Lower lobe of right lung (tissue), 2 donors: ENCODE measurements around the gene MAPT. TPM values are rescaled to one million over a fixed set of nuclear protein-coding genes. Genes with fewer than 3 reads are reported as not detected.

Source experiments
- ATAC-seq, 2 donors: fragments of 200-7000 bp; cut with Tn5 transposase; one replicate each; pipeline ENCODE4 v1.9.1; 2020 to 2022; ENCODE audit warnings: mild to moderate bottlenecking in 2 of 2, moderate library complexity in 2 of 2
- DNase-seq: peaks from one replicate; pipeline ENCODE4 v3.0.0-alpha.2; 2020
- H3K27ac ChIP-seq: fragments of 200-600 bp; one replicate; pipeline ENCODE4 v1.8.0; 2022
- H3K27me3 ChIP-seq: fragments of 200-600 bp; one replicate; pipeline ENCODE4 v1.8.0; 2022; ENCODE audit warnings: low read depth
- H3K36me3 ChIP-seq: fragments of 200-600 bp; one replicate; pipeline ENCODE4 v1.8.0; 2022; ENCODE audit warnings: mild to moderate bottlenecking
- H3K4me1 ChIP-seq: fragments of 200-600 bp; one replicate; pipeline ENCODE4 v1.8.0; 2022
- H3K4me3 ChIP-seq: fragments of 200-600 bp; one replicate; pipeline ENCODE4 v1.8.0; 2022; ENCODE audit warnings: mild to moderate bottlenecking
- H3K9me3 ChIP-seq: fragments of 200-600 bp; one replicate; pipeline ENCODE4 v1.8.0; 2022
- CTCF ChIP-seq: fragments of 200-600 bp; IDR thresholded peaks from one replicate; pipeline ENCODE4 v1.8.0; 2022; ENCODE audit warnings: antibody characterized with exemption, mild to moderate bottlenecking
- intact Hi-C: fragments of 100-400 bp; cut with DNase I; formaldehyde crosslinking; loops from one replicate; pipeline ENCODE4 v1.11.0; 2022
- total RNA-seq: library from RNA; stranded (reverse); fragmentation: NEBNext Ultra II Directional; extraction: Animal tissue kit (Norgen Biotek cat#: 25700); gene quantifications from one replicate; pipeline ENCODE4 v1.2.1, GENCODE V29; 2021
- donor health status: DM: no; HTN: yes; CAD: no; lungs with severe emphysema.

Gene MAPT
- total RNA-seq, 1 donor from 2014 or later: 5.5 TPM

- Histone ChIP-seq H3K9me3 (no peaks in the 10 kb centered on the region), H3K27me3 (peaks cover 26% of the 10 kb centered on the region), H3K36me3 (no peaks in the 10 kb centered on the region), H3K4me1 (no peaks in the 10 kb centered on the region), H3K27ac (no peak overlapping the region), H3K4me3 (no peak overlapping the region)
- intact Hi-C loops: no loop called here
- TF ChIP-seq CTCF: no peak
- ATAC-seq: no peak
- DNase-seq: no peak
These were observed 24.5 kb upstream of the MAPT start for GRCh38 chr17:45869676-45870341.

- Histone ChIP-seq H3K27ac (no peak overlapping the region), H3K9me3 (no peaks in the 10 kb centered on the region), H3K27me3 (peaks cover 24% of the 10 kb centered on the region), H3K4me1 (no peaks in the 10 kb centered on the region), H3K36me3 (no peaks in the 10 kb centered on the region), H3K4me3 (no peak overlapping the region)
- ATAC-seq: no peak
- intact Hi-C loops: no loop called here
- TF ChIP-seq CTCF: no peak
- no peak for DNase-seq
These were observed 23.9 kb upstream of the MAPT start for GRCh38 chr17:45870342-45870974.

GRCh38 chr17:45871718-45872117, 22.6 kb upstream of the MAPT start:
- Histone ChIP-seq H3K4me1 (no peaks in the 10 kb centered on the region), H3K9me3 (no peaks in the 10 kb centered on the region), H3K27me3 (peaks cover 24% of the 10 kb centered on the region), H3K27ac (no peak overlapping the region), H3K36me3 (no peaks in the 10 kb centered on the region), H3K4me3 (no peak overlapping the region)
- intact Hi-C loops: no loop called here
- no peak for TF ChIP-seq CTCF
- DNase-seq (no peak), ATAC-seq (no peak)

- Histone ChIP-seq H3K4me1 (no peaks in the 10 kb centered on the region), H3K27ac (no peak overlapping the region), H3K27me3 (peaks cover 27% of the 10 kb centered on the region), H3K9me3 (no peaks in the 10 kb centered on the region), H3K36me3 (no peaks in the 10 kb centered on the region), H3K4me3 (no peak overlapping the region)
- ATAC-seq (no peak), DNase-seq (no peak)
- intact Hi-C loops: no loop called here
- TF ChIP-seq CTCF: no peak
These were observed 20.6 kb upstream of the MAPT start for GRCh38 chr17:45873728-45874127.

- intact Hi-C loops: no loop called here
- no peak for ATAC-seq
- no peaks in the 10 kb centered on the region for H3K9me3 ChIP-seq
- H3K4me1 ChIP-seq: no peaks in the 10 kb centered on the region
- peaks cover 30% of the 10 kb centered on the region for H3K27me3 ChIP-seq
- no peak for DNase-seq
- H3K4me3 ChIP-seq: no peak overlapping the region
- TF ChIP-seq CTCF: no peak
- H3K27ac ChIP-seq: no peak overlapping the region
- no peaks in the 10 kb centered on the region for H3K36me3 ChIP-seq
These were observed 20.2 kb upstream of the MAPT start for GRCh38 chr17:45874151-45874550.
